Mucosa of rectum (tissue), 2 donors: Measurements from ENCODE around the gene AGTPBP1.

Source experiments
- H3K27ac ChIP-seq, 2 donors: one replicate each; pipeline ENCODE4 v1.7.0; 2013; ENCODE audit warnings: inconsistent platforms in 2 of 2, low read depth in 2 of 2, low read length in 2 of 2
- H3K27me3 ChIP-seq, 2 donors: one replicate each; pipeline ENCODE4 v1.7.0; 2013; ENCODE audit warnings: low read length in 2 of 2; ENCODE audit not compliant: control insufficient read depth in 2 of 2, insufficient read depth in 2 of 2
- H3K36me3 ChIP-seq, 2 donors: one replicate each; pipeline ENCODE4 v1.7.0; 2013; ENCODE audit warnings: low read length in 2 of 2; ENCODE audit not compliant: control insufficient read depth in 2 of 2, insufficient read depth in 2 of 2
- H3K4me1 ChIP-seq, 2 donors: one replicate each; pipeline ENCODE4 v1.7.0; 2013; ENCODE audit warnings: low read length in 2 of 2, mild to moderate bottlenecking in 1 of 2; ENCODE audit not compliant: control insufficient read depth in 2 of 2, insufficient read depth in 2 of 2
- H3K4me3 ChIP-seq, 2 donors: one replicate each; pipeline ENCODE4 v1.7.0; 2013; ENCODE audit warnings: low read length in 2 of 2
- H3K9ac ChIP-seq, 2 donors: one replicate each; pipeline ENCODE4 v1.7.0; 2013; ENCODE audit warnings: low read length in 2 of 2, low read depth in 1 of 2, mild to moderate bottlenecking in 1 of 2
- H3K9me3 ChIP-seq, 2 donors: one replicate each; pipeline ENCODE4 v1.7.0; 2013; ENCODE audit warnings: low read length in 2 of 2; ENCODE audit not compliant: control insufficient read depth in 2 of 2
- donor health status: healthy.
- donor health status: Normal muscosa, but diverticular disease.

Gene AGTPBP1

GRCh38 chr9:85640425-85640824 is 101.3 kb downstream of the AGTPBP1 start:
- Histone ChIP-seq H3K27ac (no peak overlapping the region), H3K9ac (no peak overlapping the region), H3K27me3 (no peaks in the 10 kb centered on the region), H3K4me1 (no peaks in the 10 kb centered on the region), H3K36me3 (no peaks in the 10 kb centered on the region), H3K4me3 (no peak overlapping the region), H3K9me3 (no peaks in the 10 kb centered on the region)

GRCh38 chr9:85639675-85640186 is 102.0 kb downstream of the AGTPBP1 start:
- Histone ChIP-seq H3K9ac (no peak overlapping the region), H3K4me1 (no peaks in the 10 kb centered on the region), H3K27ac (no peak overlapping the region), H3K4me3 (no peak overlapping the region), H3K9me3 (no peaks in the 10 kb centered on the region), H3K27me3 (no peaks in the 10 kb centered on the region), H3K36me3 (no peaks in the 10 kb centered on the region)

- no peak overlapping the region for H3K27ac ChIP-seq
- H3K27me3 ChIP-seq = no peaks in the 10 kb centered on the region
- no peaks in the 10 kb centered on the region for H3K36me3 ChIP-seq
- H3K4me1 ChIP-seq = no peaks in the 10 kb centered on the region
- no peaks in the 10 kb centered on the region for H3K9me3 ChIP-seq
- no peak overlapping the region for H3K4me3 ChIP-seq
- no peak overlapping the region for H3K9ac ChIP-seq
Measured at GRCh38 chr9:85631809-85632208, 109.9 kb downstream of the AGTPBP1 start.

GRCh38 chr9:85630676-85631075 is 111.1 kb downstream of the AGTPBP1 start:
- Histone ChIP-seq H3K27me3 (no peaks in the 10 kb centered on the region), H3K36me3 (no peaks in the 10 kb centered on the region), H3K27ac (no peak overlapping the region), H3K9ac (no peak overlapping the region), H3K4me3 (no peak overlapping the region), H3K4me1 (no peaks in the 10 kb centered on the region), H3K9me3 (no peaks in the 10 kb centered on the region)

- H3K36me3 ChIP-seq = no peaks in the 10 kb centered on the region
- no peaks in the 10 kb centered on the region for H3K27me3 ChIP-seq
- H3K4me1 ChIP-seq = no peaks in the 10 kb centered on the region
- no peak overlapping the region for H3K9ac ChIP-seq
- no peaks in the 10 kb centered on the region for H3K9me3 ChIP-seq
- no peak overlapping the region for H3K27ac ChIP-seq
- H3K4me3 ChIP-seq = no peak overlapping the region
Measured at GRCh38 chr9:85617141-85617670, 124.5 kb downstream of the AGTPBP1 start.

GRCh38 chr9:85615792-85616191 is 126.0 kb downstream of the AGTPBP1 start:
- H3K4me3 ChIP-seq = no peak overlapping the region
- H3K36me3 ChIP-seq = no peaks in the 10 kb centered on the region
- H3K27ac ChIP-seq = no peak overlapping the region
- H3K27me3 ChIP-seq = no peaks in the 10 kb centered on the region
- no peaks in the 10 kb centered on the region for H3K9me3 ChIP-seq
- H3K4me1 ChIP-seq = no peaks in the 10 kb centered on the region
- no peak overlapping the region for H3K9ac ChIP-seq

- Histone ChIP-seq H3K4me3 (peak overlapping the region in 1 of 2 donors; percentile 34), H3K9ac (no peak overlapping the region), H3K27me3 (no peaks in the 10 kb centered on the region), H3K4me1 (no peaks in the 10 kb centered on the region), H3K9me3 (no peaks in the 10 kb centered on the region), H3K36me3 (no peaks in the 10 kb centered on the region), H3K27ac (no peak overlapping the region)
Measured at GRCh38 chr9:85610074-85610860, 131.5 kb downstream of the AGTPBP1 start.

GRCh38 chr9:85605905-85606304 is 135.8 kb downstream of the AGTPBP1 start:
- Histone ChIP-seq H3K27ac (no peak overlapping the region), H3K36me3 (no peaks in the 10 kb centered on the region), H3K4me1 (no peaks in the 10 kb centered on the region), H3K9ac (no peak overlapping the region), H3K27me3 (no peaks in the 10 kb centered on the region), H3K9me3 (no peaks in the 10 kb centered on the region), H3K4me3 (no peak overlapping the region)

GRCh38 chr9:85603936-85604335 is 137.8 kb downstream of the AGTPBP1 start:
- H3K9me3 ChIP-seq = no peaks in the 10 kb centered on the region
- H3K27ac ChIP-seq = no peak overlapping the region
- H3K9ac ChIP-seq = no peak overlapping the region
- no peak overlapping the region for H3K4me3 ChIP-seq
- no peaks in the 10 kb centered on the region for H3K4me1 ChIP-seq
- no peaks in the 10 kb centered on the region for H3K36me3 ChIP-seq
- H3K27me3 ChIP-seq = no peaks in the 10 kb centered on the region

GRCh38 chr9:85602742-85603141 is 139.0 kb downstream of the AGTPBP1 start:
- no peak overlapping the region for H3K27ac ChIP-seq
- no peaks in the 10 kb centered on the region for H3K27me3 ChIP-seq
- no peaks in the 10 kb centered on the region for H3K36me3 ChIP-seq
- H3K4me1 ChIP-seq = no peaks in the 10 kb centered on the region
- H3K9ac ChIP-seq = no peak overlapping the region
- no peaks in the 10 kb centered on the region for H3K9me3 ChIP-seq
- no peak overlapping the region for H3K4me3 ChIP-seq
